HepG2 (cell line): ENCODE results near the gene CST5. TPM values are rescaled to one million over a fixed set of nuclear protein-coding genes. Genes with fewer than 3 reads are reported as not detected.

ENCODE experiments used
- ATAC-seq: fragments of 200-7000 bp; cut with Tn5 transposase; 3 replicates; pipeline ENCODE4 v1.9.1; 2020; ENCODE audit warnings: mild to moderate bottlenecking, moderate library complexity
- BruUV-seq: library from RNA; stranded (reverse); fragments of 400-500 nt; replicated peaks from 2 replicates; lab custom pipeline; 2021; lab: Mats Ljungman, UMichigan
- CTCF ChIA-PET: fragments of 300-600 bp; formaldehyde crosslinking; extraction: SDS; loops from one replicate; lab custom pipeline; 2021; ENCODE audit warnings: low total read pairs, inconsistent platforms, low intra/inter-chr PET ratio; lab: Yijun Ruan, JAX
- POLR2A ChIA-PET: fragments of 350-600 bp; sonication (Branson Sonifier 250); formaldehyde crosslinking; loops from one replicate; lab custom pipeline; 2020; ENCODE audit warnings: antibody characterized with exemption, inconsistent platforms; lab: Yijun Ruan, JAX
- DNase-seq: peaks from one replicate; pipeline ENCODE4 v3.0.0-alpha.2; 2015; ENCODE audit warnings: low spot score
- FAIRE-seq: peaks from 3 replicates; lab custom pipeline; 2011; peaks lifted over from hg19 to GRCh38; lab: Jason Lieb, UNC
- H2AFZ ChIP-seq: one replicate; pipeline ENCODE4 v1.6.1; 2011; ENCODE audit warnings: low read length, inconsistent platforms
- H3K27ac ChIP-seq: fragments of 300-600 bp; 3 replicates; pipeline ENCODE4 v1.8.0; 2011; ENCODE audit warnings: mixed run types, mild to moderate bottlenecking, mixed read lengths, low read length, inconsistent platforms; ENCODE audit not compliant: insufficient read depth; ENCODE audit errors: extremely low read length
- H3K27me3 ChIP-seq, 2 experiments: fragments of 200-600 bp in 1 of 2; 2 replicates in 1 of 2; 3 replicates in 1 of 2; pipeline versions ENCODE4 v1.6.0 to v1.8.0; 2011; ENCODE audit warnings: low read length in 2 of 2, mild to moderate bottlenecking in 2 of 2, moderate library complexity in 2 of 2, inconsistent platforms in 1 of 2; ENCODE audit not compliant: insufficient read depth in 2 of 2, control insufficient read depth in 1 of 2
- H3K36me3 ChIP-seq, 2 experiments: fragments of 200-600 bp in 1 of 2; replicated peaks in 1 of 2; 2 replicates in 1 of 2; 3 replicates in 1 of 2; pipeline versions ENCODE4 v1.5.1 to v1.8.0; 2011; ENCODE audit warnings: low read length in 2 of 2, inconsistent platforms in 1 of 2; ENCODE audit not compliant: insufficient read depth in 2 of 2, control insufficient read depth in 1 of 2
- H3K4me1 ChIP-seq: 2 replicates; pipeline ENCODE4 v1.5.1; 2012; ENCODE audit warnings: low read length, inconsistent platforms; ENCODE audit not compliant: insufficient read depth
- H3K4me2 ChIP-seq: 2 replicates; pipeline ENCODE4 v1.6.0; 2011; ENCODE audit warnings: low read depth, low read length, inconsistent platforms
- H3K4me3 ChIP-seq, 3 experiments: fragments of 200-600 bp in 1 of 3; sonication (generic), shearing (Covaris generic) in 1 of 3; replicated peaks in 1 of 3; 2 replicates each; pipeline ENCODE4 v1.5.1; 2011 to 2016; ENCODE audit warnings: low read length in 3 of 3, inconsistent platforms in 2 of 3, low read depth in 2 of 3, mild to moderate bottlenecking in 2 of 3, control low read depth in 1 of 3, mixed read lengths in 1 of 3; ENCODE audit not compliant: insufficient read depth in 1 of 3
- H3K79me2 ChIP-seq: one replicate; pipeline ENCODE4 v1.6.1; 2011; ENCODE audit warnings: low read length, inconsistent platforms; ENCODE audit not compliant: insufficient read depth
- H3K9ac ChIP-seq: 2 replicates; pipeline ENCODE4 v1.6.0; 2011; ENCODE audit warnings: mild to moderate bottlenecking, low read depth, low read length, inconsistent platforms; ENCODE audit not compliant: insufficient read depth
- H3K9me3 ChIP-seq: 2 replicates; pipeline ENCODE4 v1.5.1; 2012; ENCODE audit warnings: mild to moderate bottlenecking, low read length
- H4K20me1 ChIP-seq: 2 replicates; pipeline ENCODE4 v1.6.0; 2011; ENCODE audit warnings: inconsistent platforms, mild to moderate bottlenecking, low read length, moderate library complexity; ENCODE audit not compliant: insufficient read depth
- ATF7 ChIP-seq, 2 experiments: fragments of 450-650 bp in 1 of 2; sonication (generic) in 1 of 2; formaldehyde crosslinking in 1 of 2; IDR thresholded peaks; 2 replicates each; pipeline versions ENCODE4 v1.4.0 to v1.6.1; 2016 to 2020; ENCODE audit warnings: antibody characterized with exemption in 1 of 2, mild to moderate bottlenecking in 1 of 2, missing genetic modification reagents in 1 of 2
- BATF2 ChIP-seq: sonication (generic); formaldehyde crosslinking; IDR thresholded peaks from 2 replicates; pipeline ENCODE4 v1.8.0; 2022; ENCODE audit warnings: mild to moderate bottlenecking, missing genetic modification reagents, moderate library complexity
- CREB1 ChIP-seq, 2 experiments: fragments of 450-650 bp in 1 of 2; IDR thresholded peaks; 2 replicates each; pipeline ENCODE4 v1.6.1; 2016 to 2017; ENCODE audit warnings: control low read depth in 1 of 2, mild to moderate bottlenecking in 1 of 2, missing compliant biosample characterization in 1 of 2, missing genetic modification characterization in 1 of 2
- DR1 ChIP-seq: sonication (generic); formaldehyde crosslinking; IDR thresholded peaks from 2 replicates; pipeline ENCODE4 v1.8.0; 2021; ENCODE audit warnings: mild to moderate bottlenecking, missing genetic modification reagents, inconsistent platforms
- ELF4 ChIP-seq: sonication (generic); formaldehyde crosslinking; IDR thresholded peaks from 2 replicates; pipeline ENCODE4 v1.5.0; 2020; ENCODE audit warnings: missing genetic modification reagents, mild to moderate bottlenecking, moderate library complexity, borderline replicate concordance
- MIER3 ChIP-seq: IDR thresholded peaks from 2 replicates; pipeline ENCODE4 v1.6.1; 2016; ENCODE audit warnings: missing compliant biosample characterization, borderline replicate concordance
- MXI1 ChIP-seq: IDR thresholded peaks from 3 replicates; pipeline ENCODE4 v1.6.1; 2012; ENCODE audit warnings: low read depth, low read length, inconsistent platforms, borderline replicate concordance
- RAD51 ChIP-seq: fragments of 450-650 bp; IDR thresholded peaks from 2 replicates; pipeline ENCODE4 v1.6.1; 2016; ENCODE audit warnings: borderline replicate concordance
- RELA ChIP-seq: sonication (generic); formaldehyde crosslinking; IDR thresholded peaks from 2 replicates; pipeline ENCODE4 v1.4.0; 2020; ENCODE audit warnings: missing genetic modification reagents
- SAP130 ChIP-seq: IDR thresholded peaks from 2 replicates; pipeline ENCODE4 v1.6.1; 2016; ENCODE audit warnings: low read depth
- ZNF264 ChIP-seq: sonication (generic); formaldehyde crosslinking; IDR thresholded peaks from 2 replicates; pipeline ENCODE4 v1.4.0; 2020; ENCODE audit warnings: missing genetic modification reagents
- ZNF333 ChIP-seq: sonication (generic); formaldehyde crosslinking; IDR thresholded peaks from 2 replicates; pipeline ENCODE4 v1.4.0; 2020; ENCODE audit warnings: mild to moderate bottlenecking, missing genetic modification reagents, borderline replicate concordance
- WGBS: methylation state at CpG from one replicate; pipeline ENCODE4 v1.1.6; 2017; ENCODE audit warnings: low lambda C conversion rate; 5-methylcytosine and 5-hydroxymethylcytosine counted together
- in situ Hi-C: cut with HindIII; loops from 2 replicates; pipeline ENCODE4 v1.10.0; 2017; ENCODE audit warnings: low pct_unique_long_range_greater_than_20kb; ENCODE audit not compliant: extremely low pct_ligation_motif_present
- intact Hi-C: fragments of 100-400 bp; cut with micrococcal nuclease; formaldehyde crosslinking; loops from one replicate; pipeline ENCODE4 v1.10.0; 2022; ENCODE audit not compliant: unreplicated experiment
- polyA plus RNA-seq, 8 experiments: library from polyadenylated mRNA; depleted of rRNA in 3 of 8; stranded (reverse) in 7 of 8; unstranded in 1 of 8; fragments of >200 nt; fragmentation: Illumina TruSeq in 4 of 8; extraction: Trizol in 4 of 8; gene quantifications; 2 replicates each; pipeline versions ENCODE4 v1.2.1 to v1.2.3, GENCODE V29; 2011 to 2016; ENCODE audit warnings: low read depth in 4 of 8, missing spikeins in 1 of 8, mixed read lengths in 1 of 8; ENCODE audit not compliant: insufficient read depth in 1 of 8
- total RNA-seq, 5 experiments: library from RNA; depleted of rRNA; stranded (reverse); fragments of >200 nt; fragmentation: Illumina TruSeq; extraction: Trizol; gene quantifications; 2 replicates each; pipeline ENCODE4 v1.2.3, GENCODE V29; 2016; ENCODE audit warnings: low read depth in 1 of 5

Gene CST5
- total and polyA plus RNA-seq, 2 of the 13 experiments (the other 11 are each of a cell fraction or from before 2014, with no cell fraction given), result 0.16 TPM; not detected in 1

GRCh38 chr20:23841693-23842092 is 37.9 kb downstream of the CST5 start (continued):
- no peak for TF ChIP-seq MIER3 (CRISPR knock-in tag)
- no peak for TF ChIP-seq SAP130 (CRISPR knock-in tag)

GRCh38 chr20:23835716-23836115 is 43.8 kb downstream of the CST5 start:
- no peak for DNase-seq
- no peak for ATAC-seq
- no peak overlapping the region for H3K4me2 ChIP-seq
- ChIA-PET POLR2A (no interaction called here), CTCF (no interaction called here)
- H3K79me2 ChIP-seq, result no peaks in the 10 kb centered on the region
- no peaks in the 10 kb centered on the region for H3K36me3 ChIP-seq
- no peaks in the 10 kb centered on the region for H3K9me3 ChIP-seq
- TF ChIP-seq ZNF333 (CRISPR knock-in tag), result no peak
- no peak for TF ChIP-seq ZNF264 (CRISPR knock-in tag)
- no peak for TF ChIP-seq RELA (CRISPR knock-in tag)
- no peak for TF ChIP-seq MXI1
- no peak for TF ChIP-seq RAD51
- H3K9ac ChIP-seq, result no peak overlapping the region
- in situ Hi-C loops, result no loop called here
- no TSS peak for BruUV-seq
- H2AFZ ChIP-seq, result no peak overlapping the region
- H3K27me3 ChIP-seq, result no peaks in the 10 kb centered on the region
- H3K27ac ChIP-seq, result no peak overlapping the region
- no peak overlapping the region for H3K4me3 ChIP-seq
- no peaks in the 10 kb centered on the region for H3K4me1 ChIP-seq
- intact Hi-C loops, result no loop called here
- H4K20me1 ChIP-seq, result no peaks in the 10 kb centered on the region
- WGBS, result 8% methylated on average over 4 of the region's 4 CpGs
- no peak for FAIRE-seq

- H3K4me2 ChIP-seq, result no peak overlapping the region
- no peak for ATAC-seq
- no peaks in the 10 kb centered on the region for H3K9me3 ChIP-seq
- ChIA-PET POLR2A (no interaction called here), CTCF (no interaction called here)
- no peaks in the 10 kb centered on the region for H3K36me3 ChIP-seq
- no peak for FAIRE-seq
- no peak overlapping the region for H2AFZ ChIP-seq
- H4K20me1 ChIP-seq, result no peaks in the 10 kb centered on the region
- no peak overlapping the region for H3K27ac ChIP-seq
- in situ Hi-C loops (no loop called here), intact Hi-C loops (no loop called here)
- H3K27me3 ChIP-seq, result no peaks in the 10 kb centered on the region; a peak in 1 of 5 replicates
- no peaks in the 10 kb centered on the region for H3K4me1 ChIP-seq
- no TSS peak for BruUV-seq
- no peak overlapping the region for H3K4me3 ChIP-seq
- no peak for DNase-seq
- no peaks in the 10 kb centered on the region for H3K79me2 ChIP-seq
- no peak overlapping the region for H3K9ac ChIP-seq
- no peak for TF ChIP-seq BATF2 (CRISPR knock-in tag)
- TF ChIP-seq ELF4 (CRISPR knock-in tag), result no peak
- peak; percentile 58; the same call in 1 of the 2 replicates for TF ChIP-seq CREB1 (IDR thresholded peaks at IDR 0.05)
- no peak for TF ChIP-seq CREB1 (CRISPR knock-in tag; IDR thresholded peaks at IDR 0.05)
- TF ChIP-seq DR1 (CRISPR knock-in tag), result no peak
- TF ChIP-seq ATF7 (IDR thresholded peaks at IDR 0.05), result peak; percentile 83
- TF ChIP-seq ATF7 (CRISPR knock-in tag; IDR thresholded peaks at IDR 0.05), result no peak
- 0% methylated on average over 3 of the region's 3 CpGs for WGBS
Measured at GRCh38 chr20:23832775-23833513, 46.6 kb downstream of the CST5 start.
